GM19023 (cell line): Measurements from ENCODE around the gene GPC5.
"Not testable (repeated sequence)": the region's sequence is repeated elsewhere in the genome, so short reads cannot be mapped to it uniquely, and the experiment has no call there.

ENCODE experiments used
- ATAC-seq: cut with Tn5 transposase; IDR thresholded peaks from one replicate; pipeline ENCODE4 v1.9.1; 2021; ENCODE audit warnings: mild to moderate bottlenecking, moderate library complexity; ENCODE audit not compliant: unreplicated experiment

Gene GPC5

GRCh38 chr13:91836553-91836952 is 438.1 kb downstream of the GPC5 start:
- ATAC-seq: no peak

- no peak for ATAC-seq
Observed at GRCh38 chr13:91845612-91846011, 447.2 kb downstream of the GPC5 start.

GRCh38 chr13:91863699-91864098 is 465.3 kb downstream of the GPC5 start:
- no peak for ATAC-seq

- no peak for ATAC-seq
Observed at GRCh38 chr13:91868351-91868750, 469.9 kb downstream of the GPC5 start.

- ATAC-seq: no peak
Observed at GRCh38 chr13:91878491-91878890, 480.1 kb downstream of the GPC5 start.

GRCh38 chr13:91879360-91879759 is 480.9 kb downstream of the GPC5 start:
- ATAC-seq: no peak

GRCh38 chr13:91882918-91883317 is 484.5 kb downstream of the GPC5 start:
- no peak for ATAC-seq

- ATAC-seq: no peak
Observed at GRCh38 chr13:91889641-91890040, 491.2 kb downstream of the GPC5 start.

- no peak for ATAC-seq
Observed at GRCh38 chr13:91891141-91891540, 492.7 kb downstream of the GPC5 start.

- ATAC-seq: no peak
Observed at GRCh38 chr13:91893040-91893439, 494.6 kb downstream of the GPC5 start.

GRCh38 chr13:91894316-91894715 is 495.9 kb downstream of the GPC5 start:
- ATAC-seq: no peak

- no peak for ATAC-seq
Observed at GRCh38 chr13:91896547-91896946, 498.1 kb downstream of the GPC5 start.

GRCh38 chr13:91898986-91899385 is 500.6 kb downstream of the GPC5 start:
- not testable (repeated sequence) for ATAC-seq

- no peak for ATAC-seq
Observed at GRCh38 chr13:91902291-91902690, 503.9 kb downstream of the GPC5 start.

GRCh38 chr13:91904005-91904404 is 505.6 kb downstream of the GPC5 start:
- ATAC-seq: peak; percentile 82

- peak; percentile 55 for ATAC-seq
Observed at GRCh38 chr13:91904597-91904996, 506.2 kb downstream of the GPC5 start.

- ATAC-seq: no peak
Observed at GRCh38 chr13:91907398-91907797, 509.0 kb downstream of the GPC5 start.

- ATAC-seq: no peak
Observed at GRCh38 chr13:91909617-91910016, 511.2 kb downstream of the GPC5 start.

GRCh38 chr13:91922969-91923592 is 524.7 kb downstream of the GPC5 start:
- no peak for ATAC-seq

- ATAC-seq: no peak
Observed at GRCh38 chr13:91930687-91931086, 532.3 kb downstream of the GPC5 start.

- no peak for ATAC-seq
Observed at GRCh38 chr13:91934354-91934753, 535.9 kb downstream of the GPC5 start.

- no peak for ATAC-seq
Observed at GRCh38 chr13:91946498-91947070, 548.2 kb downstream of the GPC5 start.

- no peak for ATAC-seq
Observed at GRCh38 chr13:91948736-91949135, 550.3 kb downstream of the GPC5 start.
